Activated CD4-positive, alpha-beta T cell treated with anti-CD3 and anti-CD28 coated beads, Interleukin-2, amount 50 U/mL, for 48 hours (primary cell): Measurements from ENCODE around the gene RPRD1B.
"Not testable (repeated sequence)": the region's sequence is repeated elsewhere in the genome, so short reads cannot be mapped to it uniquely, and the experiment has no call there.

Source experiments
- DNase-seq, 2 experiments: peaks; one replicate each; pipeline ENCODE4 v3.0.0-alpha.2; 2020

The RPRD1B gene

GRCh38 chr20:38076548-38076947 is 43.0 kb downstream of the RPRD1B start:
- DNase-seq, result no peak

- DNase-seq, result no peak
These were observed 44.5 kb downstream of the RPRD1B start for GRCh38 chr20:38078084-38078483.

GRCh38 chr20:38079353-38079752 is 45.8 kb downstream of the RPRD1B start:
- DNase-seq, result no peak

- no peak for DNase-seq
These were observed 48.0 kb downstream of the RPRD1B start for GRCh38 chr20:38081575-38081974.

GRCh38 chr20:38082894-38083293 is 49.3 kb downstream of the RPRD1B start:
- DNase-seq, result no peak

- DNase-seq, result no peak
These were observed 49.9 kb downstream of the RPRD1B start for GRCh38 chr20:38083338-38084048.

- no peak for DNase-seq
These were observed 50.9 kb downstream of the RPRD1B start for GRCh38 chr20:38084425-38084951.

- no peak for DNase-seq
These were observed 51.5 kb downstream of the RPRD1B start for GRCh38 chr20:38085026-38085425.

GRCh38 chr20:38089500-38089899 is 56.0 kb downstream of the RPRD1B start:
- DNase-seq, result no peak

GRCh38 chr20:38090061-38090460 is 56.5 kb downstream of the RPRD1B start:
- no peak for DNase-seq

GRCh38 chr20:38091441-38092216 is 58.1 kb downstream of the RPRD1B start:
- DNase-seq, result no peak

GRCh38 chr20:38092260-38092857 is 58.8 kb downstream of the RPRD1B start:
- no peak for DNase-seq

GRCh38 chr20:38092915-38093314 is 59.4 kb downstream of the RPRD1B start:
- DNase-seq, result no peak

GRCh38 chr20:38093641-38094077 is 60.1 kb downstream of the RPRD1B start:
- no peak for DNase-seq

- DNase-seq, result peak; percentile 12 to 40
These were observed 60.9 kb downstream of the RPRD1B start for GRCh38 chr20:38094373-38094891.

GRCh38 chr20:38095017-38095686 is 61.6 kb downstream of the RPRD1B start:
- DNase-seq, result no peak

- DNase-seq, result no peak
These were observed 65.4 kb downstream of the RPRD1B start for GRCh38 chr20:38098952-38099351.

GRCh38 chr20:38102206-38102605 is 68.7 kb downstream of the RPRD1B start:
- not testable (repeated sequence) for DNase-seq

- DNase-seq, result no peak
These were observed 70.7 kb downstream of the RPRD1B start for GRCh38 chr20:38104285-38104684.

GRCh38 chr20:38106461-38106860 is 72.9 kb downstream of the RPRD1B start:
- no peak for DNase-seq

- DNase-seq, result not testable (repeated sequence)
These were observed 73.8 kb downstream of the RPRD1B start for GRCh38 chr20:38107386-38107785.

GRCh38 chr20:38107916-38108315 is 74.4 kb downstream of the RPRD1B start:
- DNase-seq, result not testable (repeated sequence)
